Measurements from ENCODE around the gene TRPC4AP.

DNA sequence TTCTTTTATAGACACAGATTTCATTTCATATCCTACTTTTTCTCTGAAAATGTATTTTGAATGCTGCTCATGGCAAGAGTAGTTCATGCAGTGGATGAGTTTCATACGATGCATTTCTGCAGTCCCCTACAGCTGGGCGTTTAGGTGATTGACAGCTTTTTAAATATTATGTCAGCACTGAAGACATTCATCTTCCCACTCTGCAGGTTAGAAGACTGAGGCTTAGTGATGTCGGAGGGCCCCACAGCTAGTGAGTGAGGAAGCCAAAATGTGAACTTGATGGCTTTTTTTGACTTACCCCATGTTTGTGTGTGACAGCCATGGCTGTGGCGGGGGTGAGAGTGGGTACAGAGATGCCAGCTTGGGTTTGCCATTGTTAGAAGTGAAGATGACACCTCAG, 103.5 kb downstream of the TRPC4AP start:
- TF ChIP-seq, protein P1, sequence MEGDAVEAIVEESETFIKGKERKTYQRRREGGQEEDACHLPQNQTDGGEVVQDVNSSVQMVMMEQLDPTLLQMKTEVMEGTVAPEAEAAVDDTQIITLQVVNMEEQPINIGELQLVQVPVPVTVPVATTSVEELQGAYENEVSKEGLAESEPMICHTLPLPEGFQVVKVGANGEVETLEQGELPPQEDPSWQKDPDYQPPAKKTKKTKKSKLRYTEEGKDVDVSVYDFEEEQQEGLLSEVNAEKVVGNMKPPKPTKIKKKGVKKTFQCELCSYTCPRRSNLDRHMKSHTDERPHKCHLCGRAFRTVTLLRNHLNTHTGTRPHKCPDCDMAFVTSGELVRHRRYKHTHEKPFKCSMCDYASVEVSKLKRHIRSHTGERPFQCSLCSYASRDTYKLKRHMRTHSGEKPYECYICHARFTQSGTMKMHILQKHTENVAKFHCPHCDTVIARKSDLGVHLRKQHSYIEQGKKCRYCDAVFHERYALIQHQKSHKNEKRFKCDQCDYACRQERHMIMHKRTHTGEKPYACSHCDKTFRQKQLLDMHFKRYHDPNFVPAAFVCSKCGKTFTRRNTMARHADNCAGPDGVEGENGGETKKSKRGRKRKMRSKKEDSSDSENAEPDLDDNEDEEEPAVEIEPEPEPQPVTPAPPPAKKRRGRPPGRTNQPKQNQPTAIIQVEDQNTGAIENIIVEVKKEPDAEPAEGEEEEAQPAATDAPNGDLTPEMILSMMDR (IDR thresholded peaks at IDR 0.05) = no peak
- TF ChIP-seq POLR2AphosphoS5 (IDR thresholded peaks at IDR 0.05) = no peak
- TF ChIP-seq POLR2A (IDR thresholded peaks at IDR 0.05) = no peak

Data from prostate gland (tissue), 2 donors.